SK-N-SH treated with all-trans-retinoic acid at 6 μM for 48 hours (cell line): ENCODE results near the gene TMPRSS11A.

Experiments used
- BACH2 ChIP-seq: fragments of 250-450 bp; sonication (Bioruptor Pico); IDR thresholded peaks from 2 replicates; pipeline ENCODE4 v1.9.0; 2021; ENCODE audit warnings: mild to moderate bottlenecking, borderline replicate concordance
- PPARA ChIP-seq: fragments of 250-450 bp; sonication (Bioruptor Pico); IDR thresholded peaks from 2 replicates; pipeline ENCODE4 v1.5.0; 2020; ENCODE audit warnings: mild to moderate bottlenecking, borderline replicate concordance
- RARB ChIP-seq: fragments of 250-450 bp; sonication (Bioruptor Pico); IDR thresholded peaks from 2 replicates; pipeline ENCODE4 v1.8.0; 2021; ENCODE audit warnings: mild to moderate bottlenecking, moderate library complexity
- SNAI2 ChIP-seq: fragments of 250-450 bp; sonication (Bioruptor Pico); IDR thresholded peaks from 2 replicates; pipeline ENCODE4 v1.5.0; 2020; ENCODE audit warnings: mild to moderate bottlenecking, moderate library complexity
- TSHZ2 ChIP-seq: fragments of 250-450 bp; sonication (Bioruptor Pico); IDR thresholded peaks from 2 replicates; pipeline ENCODE4 v1.5.0; 2020; ENCODE audit warnings: mild to moderate bottlenecking, moderate library complexity
- ZC3H10 ChIP-seq: fragments of 250-450 bp; sonication (Bioruptor Pico); IDR thresholded peaks from 2 replicates; pipeline ENCODE4 v1.5.1; 2021; ENCODE audit warnings: mild to moderate bottlenecking, moderate library complexity
- ZFP3 ChIP-seq: fragments of 250-450 bp; sonication (Bioruptor Pico); IDR thresholded peaks from 2 replicates; pipeline ENCODE4 v1.5.0; 2020; ENCODE audit warnings: mild to moderate bottlenecking, moderate library complexity
- ZFP30 ChIP-seq: fragments of 450-650 bp; formaldehyde crosslinking; IDR thresholded peaks from 2 replicates; pipeline ENCODE4 v1.5.0; 2022; ENCODE audit warnings: mild to moderate bottlenecking, moderate library complexity
- ZNF70 ChIP-seq: fragments of 450-650 bp; formaldehyde crosslinking; IDR thresholded peaks from 2 replicates; pipeline ENCODE4 v1.5.0; 2020; ENCODE audit warnings: mild to moderate bottlenecking, moderate library complexity
- ZNF8 ChIP-seq: fragments of 450-650 bp; formaldehyde crosslinking; IDR thresholded peaks from 2 replicates; pipeline ENCODE4 v1.5.0; 2020; ENCODE audit warnings: mild to moderate bottlenecking, moderate library complexity
- TF ChIP-seq, protein P1 (sequence below): fragments of 250-450 bp; sonication (Bioruptor Pico); IDR thresholded peaks from 2 replicates; pipeline ENCODE4 v1.5.1; 2020; ENCODE audit warnings: low read depth, mild to moderate bottlenecking, moderate library complexity
- TF ChIP-seq, protein P2 (sequence below): fragments of 250-450 bp; sonication (Bioruptor Pico); IDR thresholded peaks from 2 replicates; pipeline ENCODE4 v1.5.1; 2021; ENCODE audit warnings: mild to moderate bottlenecking, moderate library complexity
- TF ChIP-seq, protein P3 (sequence below): fragments of 250-450 bp; sonication (Bioruptor Pico); IDR thresholded peaks from 2 replicates; pipeline ENCODE4 v1.8.0; 2020; ENCODE audit warnings: mild to moderate bottlenecking, moderate library complexity, borderline replicate concordance

DNA sequence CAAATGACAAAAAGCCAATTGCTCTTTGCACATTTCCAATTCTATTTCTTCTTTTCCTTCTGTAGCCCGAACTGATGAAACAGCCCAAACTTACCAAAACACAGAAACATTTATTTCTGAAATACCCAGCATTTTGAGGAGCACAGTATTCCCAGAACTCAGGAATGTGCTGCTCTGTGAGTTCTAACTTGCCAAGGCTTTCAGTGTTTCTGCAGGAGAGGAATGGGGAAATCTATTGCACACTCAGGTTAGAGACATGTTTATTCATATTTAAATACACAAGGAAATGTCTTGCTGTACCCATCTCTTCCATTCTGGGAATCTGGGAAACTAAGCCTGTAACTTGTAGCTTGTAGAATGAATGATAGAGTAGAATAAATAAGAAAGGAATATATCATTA, 90.2 kb downstream of the TMPRSS11A start:
- TF ChIP-seq PPARA (CRISPR knock-in tag) (no peak), BACH2 (CRISPR knock-in tag) (no peak), SNAI2 (CRISPR knock-in tag) (no peak), ZNF8 (CRISPR knock-in tag) (no peak), ZC3H10 (CRISPR knock-in tag) (no peak), ZFP30 (CRISPR knock-in tag) (no peak), ZNF70 (CRISPR knock-in tag) (no peak), RARB (no peak), TSHZ2 (CRISPR knock-in tag) (no peak), ZFP3 (CRISPR knock-in tag) (no peak)
- TF ChIP-seq, protein P1, sequence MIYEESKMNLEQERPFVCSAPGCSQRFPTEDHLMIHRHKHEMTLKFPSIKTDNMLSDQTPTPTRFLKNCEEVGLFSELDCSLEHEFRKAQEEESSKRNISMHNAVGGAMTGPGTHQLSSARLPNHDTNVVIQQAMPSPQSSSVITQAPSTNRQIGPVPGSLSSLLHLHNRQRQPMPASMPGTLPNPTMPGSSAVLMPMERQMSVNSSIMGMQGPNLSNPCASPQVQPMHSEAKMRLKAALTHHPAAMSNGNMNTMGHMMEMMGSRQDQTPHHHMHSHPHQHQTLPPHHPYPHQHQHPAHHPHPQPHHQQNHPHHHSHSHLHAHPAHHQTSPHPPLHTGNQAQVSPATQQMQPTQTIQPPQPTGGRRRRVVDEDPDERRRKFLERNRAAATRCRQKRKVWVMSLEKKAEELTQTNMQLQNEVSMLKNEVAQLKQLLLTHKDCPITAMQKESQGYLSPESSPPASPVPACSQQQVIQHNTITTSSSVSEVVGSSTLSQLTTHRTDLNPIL = no peak
- TF ChIP-seq, protein P2, sequence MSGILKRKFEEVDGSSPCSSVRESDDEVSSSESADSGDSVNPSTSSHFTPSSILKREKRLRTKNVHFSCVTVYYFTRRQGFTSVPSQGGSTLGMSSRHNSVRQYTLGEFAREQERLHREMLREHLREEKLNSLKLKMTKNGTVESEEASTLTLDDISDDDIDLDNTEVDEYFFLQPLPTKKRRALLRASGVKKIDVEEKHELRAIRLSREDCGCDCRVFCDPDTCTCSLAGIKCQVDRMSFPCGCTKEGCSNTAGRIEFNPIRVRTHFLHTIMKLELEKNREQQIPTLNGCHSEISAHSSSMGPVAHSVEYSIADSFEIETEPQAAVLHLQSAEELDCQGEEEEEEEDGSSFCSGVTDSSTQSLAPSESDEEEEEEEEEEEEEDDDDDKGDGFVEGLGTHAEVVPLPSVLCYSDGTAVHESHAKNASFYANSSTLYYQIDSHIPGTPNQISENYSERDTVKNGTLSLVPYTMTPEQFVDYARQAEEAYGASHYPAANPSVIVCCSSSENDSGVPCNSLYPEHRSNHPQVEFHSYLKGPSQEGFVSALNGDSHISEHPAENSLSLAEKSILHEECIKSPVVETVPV (CRISPR knock-in tag) = no peak
- TF ChIP-seq, protein P3, sequence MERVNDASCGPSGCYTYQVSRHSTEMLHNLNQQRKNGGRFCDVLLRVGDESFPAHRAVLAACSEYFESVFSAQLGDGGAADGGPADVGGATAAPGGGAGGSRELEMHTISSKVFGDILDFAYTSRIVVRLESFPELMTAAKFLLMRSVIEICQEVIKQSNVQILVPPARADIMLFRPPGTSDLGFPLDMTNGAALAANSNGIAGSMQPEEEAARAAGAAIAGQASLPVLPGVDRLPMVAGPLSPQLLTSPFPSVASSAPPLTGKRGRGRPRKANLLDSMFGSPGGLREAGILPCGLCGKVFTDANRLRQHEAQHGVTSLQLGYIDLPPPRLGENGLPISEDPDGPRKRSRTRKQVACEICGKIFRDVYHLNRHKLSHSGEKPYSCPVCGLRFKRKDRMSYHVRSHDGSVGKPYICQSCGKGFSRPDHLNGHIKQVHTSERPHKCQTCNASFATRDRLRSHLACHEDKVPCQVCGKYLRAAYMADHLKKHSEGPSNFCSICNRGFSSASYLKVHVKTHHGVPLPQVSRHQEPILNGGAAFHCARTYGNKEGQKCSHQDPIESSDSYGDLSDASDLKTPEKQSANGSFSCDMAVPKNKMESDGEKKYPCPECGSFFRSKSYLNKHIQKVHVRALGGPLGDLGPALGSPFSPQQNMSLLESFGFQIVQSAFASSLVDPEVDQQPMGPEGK (CRISPR knock-in tag) = no peak
